MM.1S (cell line): ENCODE measurements around the gene TTL.

Experiments
- CTCF ChIP-seq: fragments of 300-600 bp; sonication (generic); IDR thresholded peaks from 2 replicates; pipeline ENCODE4 v1.5.1; 2016; ENCODE audit warnings: antibody characterized with exemption, low read length, mixed read lengths
- EZH2 ChIP-seq: fragments of 300-600 bp; sonication (generic); optimal IDR thresholded peaks from 2 replicates; pipeline ENCODE3; 2017; ENCODE audit warnings: low read depth, mild to moderate bottlenecking, antibody characterized with exemption, low read length, mixed read lengths

- TF ChIP-seq CTCF: no peak
- TF ChIP-seq EZH2: no peak
Observed at GRCh38 chr2:112485849-112486248, 3.9 kb downstream of the TTL start.
